HepG2 (cell line): ENCODE data around the gene IGF2. TPM values are rescaled to one million over a fixed set of nuclear protein-coding genes. Genes with fewer than 3 reads are reported as not detected.

Source experiments
- ASH2L ChIP-seq: fragments of 300-600, 200-600 bp; sonication (generic); IDR thresholded peaks from 2 replicates; pipeline ENCODE4 v1.7.0; 2017; ENCODE audit warnings: low read depth, mild to moderate bottlenecking, moderate library complexity, mixed read lengths, low read length; ENCODE audit not compliant: insufficient read length
- BCL6 ChIP-seq: IDR thresholded peaks from 2 replicates; pipeline ENCODE4 v1.6.1; 2016; ENCODE audit warnings: missing genetic modification reagents, missing compliant biosample characterization
- CEBPG ChIP-seq: IDR thresholded peaks from 2 replicates; pipeline ENCODE4 v1.6.1; 2016
- DMTF1 ChIP-seq: sonication (generic); formaldehyde crosslinking; IDR thresholded peaks from 2 replicates; pipeline ENCODE4 v1.4.0; 2020; ENCODE audit warnings: mild to moderate bottlenecking, missing genetic modification reagents
- FOXP1 ChIP-seq, 2 experiments: fragments of 450-650 bp in 1 of 2; IDR thresholded peaks; 2 replicates each; pipeline ENCODE4 v1.6.1; 2017 to 2018; ENCODE audit warnings: antibody characterized with exemption in 1 of 2
- HMGXB3 ChIP-seq: sonication (generic); formaldehyde crosslinking; IDR thresholded peaks from 2 replicates; pipeline ENCODE4 v1.4.0; 2020; ENCODE audit warnings: missing genetic modification reagents, borderline replicate concordance
- KDM2A ChIP-seq: sonication (generic); formaldehyde crosslinking; IDR thresholded peaks from 2 replicates; pipeline ENCODE4 v1.4.0; 2020; ENCODE audit warnings: low read depth, missing genetic modification reagents, borderline replicate concordance
- KLF11 ChIP-seq: IDR thresholded peaks from 2 replicates; pipeline ENCODE4 v1.6.1; 2016; ENCODE audit warnings: missing compliant biosample characterization
- SRSF1 ChIP-seq: fragments of 200-400 bp; formaldehyde crosslinking; optimal IDR thresholded peaks from 2 replicates; pipeline ENCODE3; 2017; ENCODE audit warnings: mild to moderate bottlenecking, low read depth, low read length, moderate library complexity
- TMF1 ChIP-seq: sonication (generic); formaldehyde crosslinking; IDR thresholded peaks from 2 replicates; pipeline ENCODE4 v1.8.1; 2022; ENCODE audit warnings: low read depth, missing genetic modification reagents
- TRIM24 ChIP-seq: sonication (generic); formaldehyde crosslinking; IDR thresholded peaks from 2 replicates; pipeline ENCODE4 v1.8.0; 2022; ENCODE audit warnings: mild to moderate bottlenecking, missing genetic modification reagents
- ZC3H13 ChIP-seq: sonication (generic); formaldehyde crosslinking; IDR thresholded peaks from 2 replicates; pipeline ENCODE4 v1.8.1; 2023; ENCODE audit warnings: mild to moderate bottlenecking, missing genetic modification reagents, moderate library complexity
- ZFP91 ChIP-seq: sonication (generic); formaldehyde crosslinking; IDR thresholded peaks from 2 replicates; pipeline ENCODE4 v1.9.0; 2022; ENCODE audit warnings: missing genetic modification reagents, mild to moderate bottlenecking, borderline replicate concordance
- ZFYVE20 ChIP-seq: sonication (generic); formaldehyde crosslinking; IDR thresholded peaks from 2 replicates; pipeline ENCODE4 v1.8.0; 2023; ENCODE audit warnings: low read depth, mild to moderate bottlenecking, moderate library complexity, missing genetic modification reagents, borderline replicate concordance
- ZNF337 ChIP-seq: sonication (generic); formaldehyde crosslinking; IDR thresholded peaks from 2 replicates; pipeline ENCODE4 v1.5.1; 2020; ENCODE audit warnings: missing genetic modification reagents, low read depth, mild to moderate bottlenecking, borderline replicate concordance
- ZNF382 ChIP-seq: sonication (generic); formaldehyde crosslinking; IDR thresholded peaks from 2 replicates; pipeline ENCODE4 v1.5.0; 2020; ENCODE audit warnings: missing genetic modification reagents, mild to moderate bottlenecking, borderline replicate concordance
- ZNF619 ChIP-seq: sonication (generic); formaldehyde crosslinking; IDR thresholded peaks from 2 replicates; pipeline ENCODE4 v1.4.0; 2020; ENCODE audit warnings: mild to moderate bottlenecking, missing genetic modification reagents
- ZNF784 ChIP-seq: sonication (generic); formaldehyde crosslinking; IDR thresholded peaks from 2 replicates; pipeline ENCODE4 v1.5.1; 2020; ENCODE audit warnings: missing genetic modification reagents, mild to moderate bottlenecking, borderline replicate concordance
- ZNF883 ChIP-seq: sonication (generic); formaldehyde crosslinking; IDR thresholded peaks from 2 replicates; pipeline ENCODE4 v1.5.1; 2020; ENCODE audit warnings: mild to moderate bottlenecking, missing genetic modification reagents; ENCODE audit errors: not compliant biosample characterization
- polyA plus RNA-seq, 8 experiments: library from polyadenylated mRNA; depleted of rRNA in 3 of 8; stranded (reverse) in 7 of 8; unstranded in 1 of 8; fragments of >200 nt; fragmentation: Illumina TruSeq in 4 of 8; extraction: Trizol in 4 of 8; gene quantifications; 2 replicates each; pipeline versions ENCODE4 v1.2.1 to v1.2.3, GENCODE V29; 2011 to 2016; ENCODE audit warnings: low read depth in 4 of 8, missing spikeins in 1 of 8, mixed read lengths in 1 of 8; ENCODE audit not compliant: insufficient read depth in 1 of 8
- total RNA-seq, 5 experiments: library from RNA; depleted of rRNA; stranded (reverse); fragments of >200 nt; fragmentation: Illumina TruSeq; extraction: Trizol; gene quantifications; 2 replicates each; pipeline ENCODE4 v1.2.3, GENCODE V29; 2016; ENCODE audit warnings: low read depth in 1 of 5

IGF2 gene
- total and polyA plus RNA-seq, 2 of the 13 experiments (the other 11 are each of a cell fraction or from before 2014, with no cell fraction given): 79.1 to 254 TPM

- TF ChIP-seq ZFP91 (CRISPR knock-in tag) (peak; percentile 11; the same call in 1 of the 2 replicates), KLF11 (CRISPR knock-in tag) (no peak), ZNF784 (CRISPR knock-in tag) (no peak), ZFYVE20 (CRISPR knock-in tag) (no peak), FOXP1 (IDR thresholded peaks at IDR 0.05) (no peak), FOXP1 (CRISPR knock-in tag; IDR thresholded peaks at IDR 0.05) (no peak), ZNF382 (CRISPR knock-in tag) (no peak), KDM2A (CRISPR knock-in tag) (peak; percentile 15; the same call in 1 of the 2 replicates), ASH2L (no peak), CEBPG (CRISPR knock-in tag) (0 out of 2 replicates have a peak, but pooled peaks have one; percentile 25), SRSF1 (no peak), BCL6 (CRISPR knock-in tag) (no peak), TRIM24 (no peak), ZC3H13 (CRISPR knock-in tag) (no peak), DMTF1 (CRISPR knock-in tag) (no peak), ZNF337 (CRISPR knock-in tag) (no peak), HMGXB3 (CRISPR knock-in tag) (no peak), TMF1 (CRISPR knock-in tag) (peak; percentile 52; the same call in 1 of the 2 replicates), ZNF619 (CRISPR knock-in tag) (peak; percentile 17; the same call in 1 of the 2 replicates), ZNF883 (CRISPR knock-in tag) (no peak)
These were observed 4.9 kb downstream of the IGF2 start (continued) for GRCh38 chr11:2134022-2135010.
